SK-N-MC (cell line): ENCODE results near the gene NOD2.

ENCODE experiments used
- DNase-seq: peaks from one replicate; pipeline ENCODE4 v3.0.0-alpha.2; 2011; ENCODE audit warnings: low read depth, low spot score
- H3K27ac ChIP-seq: fragments of 200-600 bp; sonication (generic); 2 replicates; pipeline ENCODE4 v1.5.1; 2016; ENCODE audit warnings: mixed run types
- H3K36me3 ChIP-seq: fragments of 200-600 bp; sonication (generic); 2 replicates; pipeline ENCODE4 v1.6.1; 2017; ENCODE audit warnings: antibody characterized with exemption, low read length, mixed read lengths; ENCODE audit not compliant: insufficient read depth
- H3K4me3 ChIP-seq: fragments of 200-600 bp; sonication (generic); 2 replicates; pipeline ENCODE4 v1.5.1; 2016
- H3K9ac ChIP-seq: fragments of 200-600 bp; sonication (generic); 2 replicates; pipeline ENCODE4 v1.8.0; 2017; ENCODE audit warnings: mixed run types, mixed read lengths; ENCODE audit not compliant: insufficient read length
- H3K9me3 ChIP-seq: fragments of 200-600 bp; sonication (generic); 2 replicates; pipeline ENCODE4 v1.6.1; 2017; ENCODE audit warnings: low read depth, mild to moderate bottlenecking, antibody characterized with exemption, low read length, moderate library complexity, mixed read lengths
- EZH2 ChIP-seq: fragments of 200-600 bp; sonication (generic); IDR thresholded peaks from one replicate; pipeline ENCODE4 v1.6.1; 2017; ENCODE audit warnings: antibody characterized with exemption
- FOXP2 ChIP-seq: optimal IDR thresholded peaks from 2 replicates; pipeline ENCODE3; 2011; ENCODE audit warnings: mild to moderate bottlenecking, moderate library complexity; ENCODE audit not compliant: insufficient read depth; ENCODE audit errors: extremely low read length, control extremely low read depth
- POLR2AphosphoS5 ChIP-seq: IDR thresholded peaks from 2 replicates; pipeline ENCODE4 v1.6.1; 2012; ENCODE audit warnings: mild to moderate bottlenecking, low read depth, low read length, borderline replicate concordance

The NOD2 gene

DNA sequence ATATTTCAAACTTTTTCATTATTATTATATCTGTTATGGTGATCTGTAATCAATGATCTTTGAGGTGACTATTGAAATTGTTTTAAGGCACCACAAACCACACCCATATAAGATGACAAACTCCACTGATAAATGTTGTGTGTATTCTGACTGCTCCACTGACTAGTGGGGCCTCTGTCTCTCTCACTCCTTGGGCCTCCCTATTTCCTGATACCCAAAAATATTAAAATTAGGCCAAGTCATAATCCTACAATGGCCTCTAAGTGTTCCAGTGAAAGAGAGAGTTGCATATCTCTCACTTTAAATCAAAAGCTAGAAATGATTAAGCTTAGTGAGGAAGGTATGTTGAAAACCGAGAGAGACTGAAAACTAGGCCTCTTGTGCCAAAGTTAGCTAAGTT lies 71.9 kb downstream of the NOD2 start:
- no peak for DNase-seq
- Histone ChIP-seq H3K27ac (no peak overlapping the region), H3K9ac (no peak overlapping the region), H3K9me3 (no peaks in the 10 kb centered on the region), H3K4me3 (no peak overlapping the region), H3K36me3 (no peaks in the 10 kb centered on the region)
- no peak for TF ChIP-seq FOXP2
- no peak for TF ChIP-seq POLR2AphosphoS5
- TF ChIP-seq EZH2: no peak

DNA sequence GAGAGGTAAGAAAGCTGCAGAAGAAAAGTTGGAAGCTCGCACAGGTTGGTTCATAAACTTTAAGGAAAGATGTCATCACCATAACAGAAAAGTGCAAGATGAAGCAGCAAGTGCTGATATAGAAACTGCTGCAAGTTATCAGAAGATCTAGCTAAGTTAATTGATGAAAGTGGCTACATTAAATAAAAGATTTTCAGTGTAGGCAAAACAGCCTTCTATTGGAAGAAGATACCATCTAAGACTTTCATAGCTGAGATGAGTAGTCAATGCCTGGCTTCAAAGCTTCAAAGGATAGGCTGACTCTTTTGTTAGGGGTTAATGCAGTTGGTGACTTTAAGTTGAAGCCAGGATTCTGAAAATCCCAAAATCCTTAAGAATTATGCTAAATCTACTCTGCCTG lies 72.5 kb downstream of the NOD2 start:
- no peaks in the 10 kb centered on the region for H3K9me3 ChIP-seq
- H3K4me3 ChIP-seq: no peak overlapping the region
- no peak for TF ChIP-seq EZH2
- no peak overlapping the region for H3K27ac ChIP-seq
- no peaks in the 10 kb centered on the region for H3K36me3 ChIP-seq
- DNase-seq: no peak
- H3K9ac ChIP-seq: no peak overlapping the region

DNA sequence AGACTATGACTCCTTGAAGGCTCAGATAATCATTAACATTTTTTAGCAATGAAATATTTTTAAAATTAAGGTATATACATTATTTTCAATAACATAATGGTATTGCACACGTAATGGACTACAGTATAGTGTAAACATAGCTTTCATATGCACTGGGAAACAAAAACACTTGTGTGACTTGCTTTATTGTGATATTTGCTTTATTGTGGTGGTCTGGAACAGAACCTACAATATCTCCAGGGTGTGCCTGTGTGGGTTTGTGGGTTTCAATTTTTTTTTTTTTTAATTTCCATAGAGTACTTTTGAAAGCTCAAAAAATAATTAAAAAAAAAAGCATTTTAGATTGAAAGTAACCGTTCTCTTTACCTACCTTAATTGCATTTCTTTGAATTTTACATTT lies 73.8 kb downstream of the NOD2 start:
- H3K36me3 ChIP-seq: no peaks in the 10 kb centered on the region
- no peak for TF ChIP-seq POLR2AphosphoS5
- H3K9ac ChIP-seq: no peak overlapping the region
- H3K27ac ChIP-seq: no peak overlapping the region
- no peak overlapping the region for H3K4me3 ChIP-seq
- DNase-seq: no peak
- H3K9me3 ChIP-seq: no peaks in the 10 kb centered on the region

DNA sequence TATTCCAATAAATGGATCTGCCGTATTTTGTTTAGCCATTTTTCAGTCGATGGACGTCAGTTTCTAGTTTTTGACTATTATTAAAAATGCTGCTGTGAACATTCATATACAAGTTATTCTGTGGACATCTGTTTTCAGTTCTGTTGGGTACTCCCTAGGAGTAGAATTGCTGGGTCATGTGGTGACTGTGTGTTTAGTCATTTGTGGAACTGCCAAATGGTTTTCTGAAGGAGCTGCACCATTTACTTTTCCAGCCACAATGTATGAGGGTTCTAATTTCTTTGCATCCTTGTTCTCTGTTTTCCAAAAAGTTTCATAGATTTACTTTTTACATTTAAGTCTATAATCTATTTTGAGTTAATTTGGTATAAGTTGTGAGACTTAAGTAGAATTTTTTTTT lies 78.0 kb downstream of the NOD2 start:
- no peak for TF ChIP-seq FOXP2
- no peak for TF ChIP-seq EZH2
- no peak for TF ChIP-seq POLR2AphosphoS5
- H3K9me3 ChIP-seq: no peaks in the 10 kb centered on the region
- H3K4me3 ChIP-seq: no peak overlapping the region
- no peak for DNase-seq
- H3K27ac ChIP-seq: no peak overlapping the region
- no peak overlapping the region for H3K9ac ChIP-seq
- H3K36me3 ChIP-seq: no peaks in the 10 kb centered on the region

DNA sequence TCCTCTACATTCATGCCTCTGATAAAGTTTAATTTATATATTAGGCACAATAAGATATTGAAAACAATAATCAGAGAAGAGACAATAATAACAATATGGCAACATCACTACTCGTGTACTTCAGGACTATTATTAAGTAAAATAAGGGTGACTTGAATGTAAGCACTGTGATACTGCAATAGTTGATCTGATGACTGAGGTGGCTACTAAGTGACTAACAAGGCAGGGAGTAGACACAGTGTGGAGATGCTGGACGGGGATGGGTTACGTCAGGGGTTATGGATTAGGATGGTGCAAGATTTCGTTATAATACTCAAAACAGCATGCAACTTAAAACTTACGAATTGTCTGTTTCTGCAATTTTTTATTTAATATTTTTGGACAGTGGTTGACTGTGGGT lies 81.0 kb downstream of the NOD2 start:
- Histone ChIP-seq H3K36me3 (no peaks in the 10 kb centered on the region), H3K27ac (no peak overlapping the region), H3K9ac (no peak overlapping the region), H3K4me3 (no peak overlapping the region), H3K9me3 (no peaks in the 10 kb centered on the region)
- DNase-seq: no peak
- TF ChIP-seq EZH2 (no peak), POLR2AphosphoS5 (no peak), FOXP2 (no peak)

DNA sequence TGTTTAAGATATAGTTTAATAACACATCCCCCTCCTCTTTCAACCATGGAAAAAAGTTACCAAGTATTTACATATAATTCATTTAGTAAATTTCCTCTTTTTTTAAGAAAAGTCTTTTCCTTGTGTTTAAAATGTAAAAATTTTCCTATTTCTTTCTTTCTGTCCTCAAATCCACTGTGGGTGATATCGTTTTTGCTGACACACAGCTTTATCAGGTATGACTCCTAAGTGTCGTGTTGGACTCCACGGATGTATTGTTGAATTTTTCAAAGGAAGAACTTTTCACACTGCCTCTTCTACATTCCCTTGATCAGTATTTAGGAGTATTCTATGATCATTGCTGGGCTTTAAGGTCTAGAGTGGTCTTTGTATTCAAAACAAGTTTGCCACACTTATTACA lies 81.6 kb downstream of the NOD2 start:
- H3K9ac ChIP-seq: no peak overlapping the region
- H3K9me3 ChIP-seq: no peaks in the 10 kb centered on the region
- no peak for DNase-seq
- H3K36me3 ChIP-seq: no peaks in the 10 kb centered on the region
- no peak overlapping the region for H3K27ac ChIP-seq
- TF ChIP-seq EZH2 (no peak), FOXP2 (no peak), POLR2AphosphoS5 (no peak)
- H3K4me3 ChIP-seq: no peak overlapping the region

DNA sequence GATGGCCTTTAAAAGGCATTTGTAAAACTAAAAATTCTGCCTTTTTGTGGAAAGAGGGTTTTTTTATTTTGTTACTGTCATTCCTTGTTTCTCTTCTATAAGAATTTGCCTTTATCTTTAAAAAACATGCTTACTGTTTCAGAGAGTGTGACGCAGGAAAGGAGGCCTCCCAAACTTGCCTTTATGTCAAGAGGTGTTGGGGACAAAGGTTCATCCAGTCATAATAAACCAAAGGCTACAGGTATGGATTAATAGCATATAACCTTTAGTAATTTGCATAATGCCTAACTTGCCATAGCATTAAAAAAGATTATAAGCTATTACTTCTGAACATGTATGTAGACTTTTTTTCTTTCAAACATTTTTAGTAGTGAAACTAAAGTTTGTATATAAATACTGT lies 82.6 kb downstream of the NOD2 start:
- DNase-seq: no peak
- TF ChIP-seq POLR2AphosphoS5 (no peak), EZH2 (no peak), FOXP2 (no peak)
- H3K4me3 ChIP-seq: no peak overlapping the region
- H3K9me3 ChIP-seq: no peaks in the 10 kb centered on the region
- no peaks in the 10 kb centered on the region for H3K36me3 ChIP-seq
- H3K9ac ChIP-seq: no peak overlapping the region
- no peak overlapping the region for H3K27ac ChIP-seq

DNA sequence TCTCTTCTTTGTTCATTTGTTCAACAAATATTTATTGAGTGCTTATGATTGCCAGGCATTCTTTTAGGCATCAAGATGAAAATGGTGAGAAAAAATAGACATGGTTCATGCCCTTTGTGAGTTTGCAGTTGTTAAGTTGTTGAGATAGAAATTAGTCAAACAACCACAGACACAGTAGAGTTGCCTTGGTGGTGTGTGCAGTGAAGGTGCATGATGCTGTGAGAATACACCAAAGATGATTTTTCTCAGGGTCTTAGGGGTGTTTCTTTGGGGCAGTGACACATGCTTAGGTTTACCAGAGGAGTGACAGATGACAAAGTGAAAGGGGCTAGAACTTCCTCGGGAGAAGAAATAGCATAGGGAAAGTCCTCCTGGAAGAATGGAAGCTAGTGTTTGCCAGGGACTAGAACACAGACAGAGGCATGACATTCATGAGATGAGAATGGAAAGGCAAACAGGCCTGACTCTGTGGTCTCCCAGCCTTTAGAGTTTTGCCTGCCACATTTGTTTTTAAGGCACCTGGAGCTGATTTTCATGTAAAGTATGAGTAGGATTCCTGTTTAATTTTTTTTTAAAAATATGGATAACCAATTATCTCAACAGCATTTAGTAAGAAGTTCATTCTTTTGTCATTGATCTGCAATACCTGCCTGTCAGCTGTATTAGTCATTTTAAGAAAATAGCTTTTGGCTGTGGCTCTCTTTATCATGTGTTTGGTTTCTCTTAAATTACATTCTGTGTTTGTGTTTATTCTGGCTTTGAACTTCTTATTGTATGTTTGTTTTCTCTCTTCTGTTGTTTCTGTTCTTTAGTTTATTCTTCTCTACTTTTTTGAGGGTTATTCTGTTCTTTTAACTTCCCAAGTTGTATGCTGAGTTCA lies 85.1 kb downstream of the NOD2 start:
- Histone ChIP-seq H3K27ac (no peak overlapping the region), H3K9ac (no peak overlapping the region), H3K4me3 (no peak overlapping the region), H3K9me3 (no peaks in the 10 kb centered on the region), H3K36me3 (no peaks in the 10 kb centered on the region)
- TF ChIP-seq EZH2 (no peak), POLR2AphosphoS5 (no peak), FOXP2 (no peak)
- DNase-seq: no peak

DNA sequence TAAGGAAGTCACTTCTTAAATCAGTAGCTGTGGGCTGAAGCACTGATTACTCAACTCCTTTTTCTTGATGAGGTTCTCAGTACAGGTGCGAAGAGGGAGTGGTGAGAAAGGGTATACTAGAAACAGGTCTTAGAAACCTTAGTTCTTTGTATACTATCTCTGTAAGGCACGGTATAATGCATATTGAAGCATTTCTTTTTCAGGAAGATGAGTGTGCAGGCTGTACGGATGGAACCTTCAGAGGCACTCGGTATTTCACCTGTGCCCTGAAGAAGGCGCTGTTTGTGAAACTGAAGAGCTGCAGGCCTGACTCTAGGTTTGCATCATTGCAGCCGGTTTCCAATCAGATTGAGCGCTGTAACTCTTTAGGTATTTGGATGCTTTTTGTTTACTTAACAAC lies 87.6 kb downstream of the NOD2 start:
- no peak overlapping the region for H3K9ac ChIP-seq
- TF ChIP-seq FOXP2 (no peak), EZH2 (no peak), POLR2AphosphoS5 (no peak)
- H3K9me3 ChIP-seq: no peaks in the 10 kb centered on the region
- no peaks in the 10 kb centered on the region for H3K36me3 ChIP-seq
- no peak overlapping the region for H3K4me3 ChIP-seq
- no peak for DNase-seq
- H3K27ac ChIP-seq: no peak overlapping the region
